Breast epithelium (tissue), 4 donors: ENCODE results near the gene CDH24. TPM values are rescaled to one million over a fixed set of nuclear protein-coding genes. Genes with fewer than 3 reads are reported as not detected.

Experiments used
- DNase-seq, 2 donors: peaks; one replicate each; pipeline ENCODE4 v3.0.0-alpha.2; 2019; ENCODE audit warnings: low spot score in 2 of 2
- H3K27ac ChIP-seq, 2 donors: fragments of 200-600 bp; sonication (generic) in 1 of 2; one replicate each; pipeline ENCODE4 v1.5.1; 2016 to 2019; ENCODE audit warnings: mild to moderate bottlenecking in 1 of 2
- H3K27me3 ChIP-seq, 2 donors: fragments of 200-600 bp; sonication (generic) in 1 of 2; one replicate each; pipeline versions ENCODE4 v1.5.1 to v1.6.0; 2017 to 2019; ENCODE audit warnings: control low read depth in 1 of 2, mild to moderate bottlenecking in 1 of 2
- H3K36me3 ChIP-seq: fragments of 200-600 bp; one replicate; pipeline ENCODE4 v1.5.1; 2019
- H3K4me1 ChIP-seq, 2 donors: fragments of 200-600 bp; sonication (generic); one replicate each; pipeline ENCODE4 v1.5.1; 2016 to 2019; ENCODE audit warnings: control low read depth in 1 of 2
- H3K4me3 ChIP-seq, 3 donors: fragments of 200-600 bp; sonication (generic); 1 replicate in 2 of 3; 2 replicates in 1 of 3; pipeline ENCODE4 v1.5.1; 2016 to 2019; ENCODE audit warnings: mild to moderate bottlenecking in 3 of 3, moderate library complexity in 2 of 3
- H3K9me3 ChIP-seq, 2 donors: fragments of 200-600 bp; sonication (generic) in 1 of 2; one replicate each; pipeline ENCODE4 v1.5.1; 2016 to 2019; ENCODE audit warnings: control low read depth in 1 of 2
- POLR2A ChIP-seq: fragments of 450-650 bp; IDR thresholded peaks from one replicate; pipeline ENCODE4 v1.6.1; 2016; ENCODE audit warnings: antibody characterized with exemption, mild to moderate bottlenecking, moderate library complexity
- POLR2AphosphoS5 ChIP-seq, 3 donors: sonication (generic); formaldehyde crosslinking; IDR thresholded peaks; one replicate each; pipeline ENCODE4 v1.6.1; 2017; ENCODE audit warnings: antibody characterized with exemption in 3 of 3
- intact Hi-C: fragments of 100-400 bp; cut with DNase I; formaldehyde crosslinking; loops from one replicate; pipeline ENCODE4 v1.15.1; 2023; ENCODE audit warnings: low total_unique reads
- total RNA-seq, 3 donors: library from RNA; depleted of rRNA; stranded (reverse); fragments of >200 nt; gene quantifications; one replicate each; pipeline ENCODE4 v1.1.0, GENCODE V29; 2016
- TF ChIP-seq, protein P1 (sequence below), 3 donors: fragments of 450-650 bp; IDR thresholded peaks; one replicate each; pipeline ENCODE4 v1.5.1; 2016 to 2017; ENCODE audit warnings: antibody characterized with exemption in 3 of 3, mild to moderate bottlenecking in 3 of 3, moderate library complexity in 3 of 3

CDH24 gene
- total RNA-seq, 3 donors from 2014 or later, result 2.2 to 5.2 (median 3.2) TPM

DNA sequence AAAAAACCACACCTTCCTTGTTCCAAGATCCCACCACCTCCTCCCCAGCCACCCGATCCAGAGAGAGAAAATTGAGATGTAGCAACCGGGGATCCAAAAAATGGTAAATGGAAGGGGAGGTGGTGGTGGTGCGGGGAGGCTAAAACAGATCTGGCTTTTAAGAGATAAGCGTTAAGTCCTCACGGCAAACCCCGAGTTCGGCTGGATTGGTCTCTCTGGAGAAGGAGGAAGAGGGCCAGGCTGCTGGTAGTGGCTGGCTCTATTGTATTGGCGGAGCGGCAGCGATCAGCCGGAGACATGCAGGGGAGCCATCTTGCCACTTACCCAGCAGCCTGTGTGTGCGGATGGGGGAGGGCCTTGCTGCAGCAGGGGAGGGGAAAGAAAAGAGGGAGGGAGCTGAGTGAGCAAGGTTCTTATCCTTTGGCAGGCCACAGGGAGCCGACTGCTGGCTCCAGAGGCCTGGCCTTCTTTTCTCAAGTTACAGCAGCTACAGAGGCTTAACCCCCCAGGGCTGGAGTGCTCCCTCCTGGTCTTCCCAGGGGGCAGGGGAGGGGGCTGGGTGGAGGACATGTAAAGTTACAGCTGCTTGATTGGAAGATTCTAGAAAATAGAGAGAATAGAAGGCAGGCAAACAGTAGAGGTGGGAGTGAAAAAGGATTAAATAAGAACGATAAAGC is 14.1 kb upstream of the CDH24 start:
- H3K27me3 ChIP-seq, result no peaks in the 10 kb centered on the region
- TF ChIP-seq, protein P1, sequence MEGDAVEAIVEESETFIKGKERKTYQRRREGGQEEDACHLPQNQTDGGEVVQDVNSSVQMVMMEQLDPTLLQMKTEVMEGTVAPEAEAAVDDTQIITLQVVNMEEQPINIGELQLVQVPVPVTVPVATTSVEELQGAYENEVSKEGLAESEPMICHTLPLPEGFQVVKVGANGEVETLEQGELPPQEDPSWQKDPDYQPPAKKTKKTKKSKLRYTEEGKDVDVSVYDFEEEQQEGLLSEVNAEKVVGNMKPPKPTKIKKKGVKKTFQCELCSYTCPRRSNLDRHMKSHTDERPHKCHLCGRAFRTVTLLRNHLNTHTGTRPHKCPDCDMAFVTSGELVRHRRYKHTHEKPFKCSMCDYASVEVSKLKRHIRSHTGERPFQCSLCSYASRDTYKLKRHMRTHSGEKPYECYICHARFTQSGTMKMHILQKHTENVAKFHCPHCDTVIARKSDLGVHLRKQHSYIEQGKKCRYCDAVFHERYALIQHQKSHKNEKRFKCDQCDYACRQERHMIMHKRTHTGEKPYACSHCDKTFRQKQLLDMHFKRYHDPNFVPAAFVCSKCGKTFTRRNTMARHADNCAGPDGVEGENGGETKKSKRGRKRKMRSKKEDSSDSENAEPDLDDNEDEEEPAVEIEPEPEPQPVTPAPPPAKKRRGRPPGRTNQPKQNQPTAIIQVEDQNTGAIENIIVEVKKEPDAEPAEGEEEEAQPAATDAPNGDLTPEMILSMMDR (IDR thresholded peaks at IDR 0.05), result no peak
- TF ChIP-seq POLR2AphosphoS5 (IDR thresholded peaks at IDR 0.05) (peak in 2 of 3 donors; percentile 59 to 73), POLR2A (no peak)
- intact Hi-C loops, result no loop called here
- H3K36me3 ChIP-seq, result no peaks in the 10 kb centered on the region
- peak; percentile 81 for DNase-seq
- H3K4me3 ChIP-seq, result peak overlapping the region; percentile 56 to 77 (median 57)
- peak overlapping the region; percentile 84 to 93 for H3K27ac ChIP-seq
- peaks cover 7 to 13% of the 10 kb centered on the region in 2 donors for H3K4me1 ChIP-seq
- no peaks in the 10 kb centered on the region for H3K9me3 ChIP-seq

DNA sequence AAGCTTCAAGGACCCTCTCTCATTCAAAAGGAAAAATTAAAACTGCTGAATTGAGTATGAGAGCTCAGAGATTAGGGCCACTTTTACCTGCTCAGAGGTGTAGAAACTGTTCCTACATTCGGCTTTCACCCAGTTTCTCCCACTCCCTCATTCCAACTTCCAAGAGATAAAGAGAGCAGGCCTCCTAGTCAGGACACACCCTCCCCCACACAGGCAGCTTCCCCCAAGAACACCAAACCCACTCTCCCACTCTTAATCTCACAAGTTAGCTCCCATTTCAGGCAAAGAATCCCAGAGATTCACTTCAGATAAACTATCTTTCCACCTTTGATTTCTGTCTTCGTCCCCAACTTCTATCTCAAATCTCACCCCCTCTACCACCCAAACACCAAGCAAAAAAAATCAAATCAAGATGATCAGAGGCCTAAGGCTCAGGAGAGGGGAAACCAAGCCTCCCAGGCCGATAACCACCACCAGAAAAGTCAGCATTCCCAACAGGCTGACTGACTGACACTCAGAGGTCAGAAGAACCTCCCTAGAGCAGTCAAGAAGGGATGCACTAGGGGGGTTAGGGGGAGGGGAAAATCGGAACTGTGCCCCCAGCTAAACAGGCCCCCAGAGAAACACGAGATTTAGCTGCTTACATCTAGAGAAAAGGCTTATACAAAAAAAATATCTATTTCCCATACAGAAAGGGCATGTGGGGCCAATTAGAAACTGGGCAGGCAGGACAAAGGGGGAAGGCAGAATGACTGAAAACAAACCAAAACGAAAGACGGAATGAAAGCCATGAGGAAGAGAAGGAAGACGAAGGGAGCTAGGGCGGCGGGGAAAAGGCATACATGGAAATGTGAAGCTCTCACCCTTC is 13.2 kb upstream of the CDH24 start:
- peak overlapping the region; percentile 8 to 84 for H3K27ac ChIP-seq
- H3K4me1 ChIP-seq, result peaks cover 7 to 13% of the 10 kb centered on the region in 2 donors
- DNase-seq, result no peak
- H3K9me3 ChIP-seq, result no peaks in the 10 kb centered on the region
- H3K4me3 ChIP-seq, result peak overlapping the region; percentile 56 to 77 (median 57)
- intact Hi-C loops, result no loop called here
- no peaks in the 10 kb centered on the region for H3K36me3 ChIP-seq
- no peaks in the 10 kb centered on the region for H3K27me3 ChIP-seq
- TF ChIP-seq POLR2AphosphoS5 (IDR thresholded peaks at IDR 0.05) (no peak), POLR2A (no peak)
- TF ChIP-seq, protein P1 (IDR thresholded peaks at IDR 0.05), result no peak

GRCh38 chr14:23069413-23069806 is 12.1 kb upstream of the CDH24 start:
- peaks cover 7 to 13% of the 10 kb centered on the region in 2 donors for H3K4me1 ChIP-seq
- TF ChIP-seq POLR2A (no peak), POLR2AphosphoS5 (IDR thresholded peaks at IDR 0.05) (no peak)
- TF ChIP-seq, protein P1 (IDR thresholded peaks at IDR 0.05), result no peak
- peak overlapping the region; percentile 29 to 54 for H3K27ac ChIP-seq
- intact Hi-C loops, result no loop called here
- no peaks in the 10 kb centered on the region for H3K27me3 ChIP-seq
- H3K4me3 ChIP-seq, result no peak overlapping the region
- H3K36me3 ChIP-seq, result no peaks in the 10 kb centered on the region
- no peak for DNase-seq
- H3K9me3 ChIP-seq, result no peaks in the 10 kb centered on the region

- H3K36me3 ChIP-seq, result no peaks in the 10 kb centered on the region
- H3K4me3 ChIP-seq, result no peak overlapping the region
- intact Hi-C loops, result no loop called here
- H3K9me3 ChIP-seq, result no peaks in the 10 kb centered on the region
- no peaks in the 10 kb centered on the region for H3K27me3 ChIP-seq
- peaks cover 7 to 13% of the 10 kb centered on the region in 2 donors for H3K4me1 ChIP-seq
- DNase-seq, result peak; percentile 77 to 78
- H3K27ac ChIP-seq, result peak overlapping the region; percentile 29 to 54
- TF ChIP-seq POLR2A (no peak), POLR2AphosphoS5 (IDR thresholded peaks at IDR 0.05) (no peak)
- TF ChIP-seq, protein P1 (IDR thresholded peaks at IDR 0.05), result peak; percentile 95 to 99 (median 98)
Measured at GRCh38 chr14:23068789-23069412, 11.6 kb upstream of the CDH24 start.
